Trophoblast cell (in vitro differentiated cells and primary cell): ENCODE results near the gene MCRIP1.

ENCODE experiments used
- DNase-seq, 2 donors: peaks; one replicate each; pipeline ENCODE4 v3.0.0-alpha.2; 2016
- H2AFZ ChIP-seq: 2 replicates; pipeline ENCODE4 v1.6.1; 2013; ENCODE audit warnings: low read length, moderate library complexity, mild to moderate bottlenecking; ENCODE audit not compliant: insufficient read depth, poor library complexity
- H2AK5ac ChIP-seq: 2 replicates; pipeline ENCODE4 v1.6.1; 2013; ENCODE audit warnings: mild to moderate bottlenecking, low read length
- H2BK120ac ChIP-seq: 2 replicates; pipeline ENCODE4 v1.6.1; 2013; ENCODE audit warnings: low read length, mild to moderate bottlenecking, moderate library complexity; ENCODE audit not compliant: insufficient read depth, poor library complexity
- H2BK12ac ChIP-seq: 2 replicates; pipeline ENCODE4 v1.6.1; 2013; ENCODE audit warnings: mild to moderate bottlenecking, low read length, moderate library complexity
- H2BK5ac ChIP-seq: 2 replicates; pipeline ENCODE4 v1.6.1; 2013; ENCODE audit warnings: low read length, low read depth, moderate library complexity, mild to moderate bottlenecking; ENCODE audit not compliant: poor library complexity
- H3K14ac ChIP-seq: 2 replicates; pipeline ENCODE4 v1.6.1; 2013; ENCODE audit warnings: mild to moderate bottlenecking, low read length
- H3K18ac ChIP-seq: 2 replicates; pipeline ENCODE4 v1.6.1; 2013; ENCODE audit warnings: mild to moderate bottlenecking, low read length
- H3K23ac ChIP-seq: 2 replicates; pipeline ENCODE4 v1.6.1; 2013; ENCODE audit warnings: low read length
- H3K27ac ChIP-seq: 2 replicates; pipeline ENCODE4 v1.5.1; 2013; ENCODE audit warnings: low read depth, mild to moderate bottlenecking, inconsistent platforms, low read length, moderate library complexity
- H3K27me3 ChIP-seq: 2 replicates; pipeline ENCODE4 v1.6.1; 2013; ENCODE audit warnings: inconsistent platforms, mild to moderate bottlenecking, low read length, moderate library complexity; ENCODE audit not compliant: insufficient read depth
- H3K36me3 ChIP-seq, 2 experiments: 1 replicate in 1 of 2; 2 replicates in 1 of 2; pipeline ENCODE4 v1.6.1; 2013; ENCODE audit warnings: low read length in 2 of 2, mild to moderate bottlenecking in 2 of 2, moderate library complexity in 1 of 2; ENCODE audit not compliant: insufficient read depth in 2 of 2, control insufficient read depth in 1 of 2
- H3K4ac ChIP-seq: 2 replicates; pipeline ENCODE4 v1.6.1; 2013; ENCODE audit warnings: low read depth, mild to moderate bottlenecking, low read length, moderate library complexity
- H3K4me1 ChIP-seq, 2 experiments: 1 replicate in 1 of 2; 2 replicates in 1 of 2; pipeline ENCODE4 v1.6.1; 2013; ENCODE audit warnings: low read length in 2 of 2, mild to moderate bottlenecking in 2 of 2, moderate library complexity in 1 of 2; ENCODE audit not compliant: insufficient read depth in 2 of 2, control insufficient read depth in 1 of 2
- H3K4me2 ChIP-seq: 2 replicates; pipeline ENCODE4 v1.6.1; 2013; ENCODE audit warnings: inconsistent platforms, mild to moderate bottlenecking, low read length, moderate library complexity
- H3K4me3 ChIP-seq: 2 replicates; pipeline ENCODE4 v1.5.1; 2013; ENCODE audit warnings: mild to moderate bottlenecking, low read depth, low read length, inconsistent platforms
- H3K79me1 ChIP-seq: one replicate; pipeline ENCODE4 v1.6.1; 2013; ENCODE audit warnings: low read length
- H3K79me2 ChIP-seq: 2 replicates; pipeline ENCODE4 v1.6.1; 2013; ENCODE audit warnings: low read length, mild to moderate bottlenecking; ENCODE audit not compliant: control insufficient read depth, insufficient read depth, poor library complexity
- H3K9ac ChIP-seq: 2 replicates; pipeline ENCODE4 v1.6.1; 2013; ENCODE audit warnings: mild to moderate bottlenecking, low read length
- H3K9me3 ChIP-seq: 2 replicates; pipeline ENCODE4 v1.6.1; 2013; ENCODE audit warnings: low read depth, mild to moderate bottlenecking, control low read depth, inconsistent platforms, low read length; ENCODE audit not compliant: insufficient read depth
- H4K12ac ChIP-seq: 2 replicates; pipeline ENCODE4 v1.6.1; 2013; ENCODE audit warnings: low read depth, mild to moderate bottlenecking, low read length, moderate library complexity
- H4K8ac ChIP-seq: 2 replicates; pipeline ENCODE4 v1.6.1; 2013; ENCODE audit warnings: low read depth, mild to moderate bottlenecking, low read length, moderate library complexity
- H4K91ac ChIP-seq: one replicate; pipeline ENCODE4 v1.6.1; 2013; ENCODE audit warnings: low read depth, mild to moderate bottlenecking, low read length, moderate library complexity
- WGBS: extraction: QIAGEN DNeasy Blood & Tissue Kit; methylation state at CpG from one replicate; pipeline ENCODE4 v1.1.7; 2013; ENCODE audit warnings: missing lambda C conversion rate; ENCODE audit not compliant: insufficient read length, insufficient coverage; ENCODE audit errors: extremely low coverage; 5-methylcytosine and 5-hydroxymethylcytosine counted together

The MCRIP1 gene

DNA sequence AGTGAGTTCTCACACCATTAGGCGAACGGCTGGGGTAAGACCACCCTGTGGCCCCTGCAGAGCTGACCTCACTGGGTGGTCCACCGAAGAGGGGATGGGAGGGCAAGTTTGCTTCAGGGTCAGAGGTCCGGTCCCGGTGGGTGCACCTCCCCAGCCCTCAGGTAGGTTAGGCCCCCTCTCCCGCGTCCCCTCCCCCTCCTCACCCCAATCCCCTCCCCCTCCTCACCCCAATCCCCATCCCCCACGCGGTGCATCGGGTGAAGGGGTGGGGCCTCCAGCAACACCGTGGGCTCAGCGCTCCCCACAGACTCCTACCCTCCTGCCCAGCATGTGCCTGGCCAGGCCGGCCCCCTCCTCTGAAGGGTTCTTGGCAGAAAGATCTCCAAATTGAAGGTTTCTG, 13.4 kb downstream of the MCRIP1 start:
- Histone ChIP-seq H2BK120ac (no peak overlapping the region), H3K9me3 (peaks cover 7% of the 10 kb centered on the region), H3K9ac (no peak overlapping the region), H3K23ac (no peak overlapping the region), H3K4ac (no peak overlapping the region), H3K79me1 (no peaks in the 10 kb centered on the region), H3K4me3 (no peak overlapping the region), H3K36me3 (peaks cover 28 to 29% of the 10 kb centered on the region in 2 experiments), H3K18ac (no peak overlapping the region), H4K12ac (no peak overlapping the region), H3K79me2 (no peaks in the 10 kb centered on the region), H2AK5ac (no peak overlapping the region), H4K8ac (no peak overlapping the region), H3K14ac (no peak overlapping the region), H3K4me1 (peaks cover 0 to 2% of the 10 kb centered on the region in 2 experiments), H3K4me2 (no peak overlapping the region), H4K91ac (no peak overlapping the region), H2BK5ac (no peak overlapping the region), H2AFZ (no peak overlapping the region), H3K27ac (no peak overlapping the region), H2BK12ac (no peak overlapping the region), H3K27me3 (no peaks in the 10 kb centered on the region)
- DNase-seq = no peak
- WGBS = no CpG with 5 or more reads among the region's 13 CpGs

DNA sequence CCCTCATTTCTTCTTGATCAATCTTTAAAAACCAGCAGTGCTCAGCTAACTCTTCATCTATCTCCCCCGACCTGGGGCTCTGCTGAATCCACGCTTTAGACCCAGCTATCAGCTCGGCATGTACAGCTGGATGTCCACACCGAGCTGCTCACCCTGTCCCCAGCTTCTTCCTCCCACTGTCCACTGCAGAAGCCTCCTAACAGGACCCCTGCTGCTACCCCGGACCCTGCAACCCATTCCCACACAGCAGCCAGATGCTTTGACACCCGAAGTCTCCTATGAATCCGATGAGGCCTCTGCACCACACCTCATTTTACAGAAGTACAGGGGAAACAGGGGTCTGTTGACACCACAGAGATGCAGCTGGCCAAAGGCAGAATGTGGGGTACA, 15.3 kb downstream of the MCRIP1 start:
- Histone ChIP-seq H3K4me1 (peaks cover 0 to 2% of the 10 kb centered on the region in 2 experiments), H4K12ac (no peak overlapping the region), H3K36me3 (peaks cover 8 to 10% of the 10 kb centered on the region in 2 experiments), H2BK12ac (no peak overlapping the region), H3K23ac (no peak overlapping the region), H3K4me2 (no peak overlapping the region), H3K27ac (no peak overlapping the region), H3K18ac (no peak overlapping the region), H3K9ac (no peak overlapping the region), H3K14ac (no peak overlapping the region), H4K91ac (no peak overlapping the region), H3K27me3 (no peaks in the 10 kb centered on the region), H2AFZ (no peak overlapping the region), H3K4me3 (no peak overlapping the region), H4K8ac (no peak overlapping the region), H3K79me2 (no peaks in the 10 kb centered on the region), H2AK5ac (no peak overlapping the region), H2BK120ac (no peak overlapping the region), H3K4ac (no peak overlapping the region), H2BK5ac (no peak overlapping the region), H3K9me3 (peaks cover 7% of the 10 kb centered on the region), H3K79me1 (no peaks in the 10 kb centered on the region)
- no CpG with 5 or more reads among the region's 7 CpGs for WGBS
- no peak for DNase-seq

GRCh38 chr17:81815646-81815986, 17.5 kb downstream of the MCRIP1 start:
- no peak overlapping the region for H3K4me3 ChIP-seq
- no peak overlapping the region for H3K18ac ChIP-seq
- H3K79me1 ChIP-seq = no peaks in the 10 kb centered on the region
- H2BK12ac ChIP-seq = no peak overlapping the region
- peaks cover 9% of the 10 kb centered on the region for H3K9me3 ChIP-seq
- no peak overlapping the region for H4K8ac ChIP-seq
- H2AFZ ChIP-seq = no peak overlapping the region
- H3K4me2 ChIP-seq = no peak overlapping the region
- no peak overlapping the region for H3K4ac ChIP-seq
- no peaks in the 10 kb centered on the region for H3K79me2 ChIP-seq
- H3K4me1 ChIP-seq = no peaks in the 10 kb centered on the region
- no CpG with 5 or more reads among the region's 2 CpGs for WGBS
- no peak overlapping the region for H2BK5ac ChIP-seq
- no peak overlapping the region for H3K14ac ChIP-seq
- no peak overlapping the region for H2AK5ac ChIP-seq
- no peaks in the 10 kb centered on the region for H3K27me3 ChIP-seq
- H3K9ac ChIP-seq = peak overlapping the region; percentile 58
- H4K91ac ChIP-seq = no peak overlapping the region
- no peak overlapping the region for H4K12ac ChIP-seq
- H3K27ac ChIP-seq = no peak overlapping the region
- no peak overlapping the region for H3K23ac ChIP-seq
- DNase-seq = no peak
- no peaks in the 10 kb centered on the region for H3K36me3 ChIP-seq
- H2BK120ac ChIP-seq = no peak overlapping the region

GRCh38 chr17:81814748-81815645, 18.1 kb downstream of the MCRIP1 start:
- Histone ChIP-seq H3K27ac (no peak overlapping the region), H2AFZ (no peak overlapping the region), H4K91ac (no peak overlapping the region), H3K18ac (no peak overlapping the region), H2BK12ac (no peak overlapping the region), H3K4me2 (no peak overlapping the region), H4K12ac (no peak overlapping the region), H3K23ac (no peak overlapping the region), H2BK5ac (no peak overlapping the region), H3K79me1 (no peaks in the 10 kb centered on the region), H3K14ac (no peak overlapping the region), H2AK5ac (no peak overlapping the region), H3K79me2 (no peaks in the 10 kb centered on the region), H3K36me3 (no peaks in the 10 kb centered on the region), H3K4me3 (no peak overlapping the region), H4K8ac (no peak overlapping the region), H3K9ac (no peak overlapping the region), H2BK120ac (no peak overlapping the region), H3K4me1 (no peaks in the 10 kb centered on the region), H3K27me3 (no peaks in the 10 kb centered on the region), H3K4ac (no peak overlapping the region), H3K9me3 (peaks cover 11% of the 10 kb centered on the region)
- no CpG with 5 or more reads among the region's 24 CpGs for WGBS
- DNase-seq = no peak
